Thyroid gland (tissue), 4 donors: ENCODE data around the gene RUFY2. TPM values are rescaled to one million over a fixed set of nuclear protein-coding genes. Genes with fewer than 3 reads are reported as not detected.

Source experiments
- DNase-seq, 2 donors: peaks; one replicate each; pipeline ENCODE4 v3.0.0-alpha.2; 2019
- H3K27ac ChIP-seq, 3 donors: fragments of 200-600 bp; sonication (generic); 1 replicate in 2 of 3; 2 replicates in 1 of 3; pipeline ENCODE4 v1.5.1; 2016 to 2019; ENCODE audit warnings: mild to moderate bottlenecking in 1 of 3, moderate library complexity in 1 of 3
- H3K27me3 ChIP-seq: fragments of 200-600 bp; sonication (generic); one replicate; pipeline ENCODE4 v1.5.1; 2019
- H3K36me3 ChIP-seq, 2 donors: fragments of 200-600 bp; sonication (generic); one replicate each; pipeline ENCODE4 v1.5.1; 2016 to 2019
- H3K4me1 ChIP-seq, 2 donors: fragments of 200-600 bp; sonication (generic); one replicate each; pipeline ENCODE4 v1.5.1; 2017 to 2019
- H3K4me3 ChIP-seq, 3 donors: fragments of 200-600 bp; sonication (generic); replicated peaks in 1 of 3; 1 replicate in 2 of 3; 2 replicates in 1 of 3; pipeline ENCODE4 v1.5.1; 2016; ENCODE audit warnings: mild to moderate bottlenecking in 1 of 3
- H3K9me3 ChIP-seq: fragments of 200-600 bp; sonication (generic); one replicate; pipeline ENCODE4 v1.5.1; 2017
- POLR2A ChIP-seq, 2 donors: fragments of 450-650 bp; IDR thresholded peaks; one replicate each; pipeline ENCODE4 v1.6.1; 2017; ENCODE audit warnings: antibody characterized with exemption in 2 of 2, mild to moderate bottlenecking in 2 of 2, moderate library complexity in 1 of 2
- WGBS, 2 donors: methylation state at CpG; one replicate each; pipeline ENCODE4 v1.1.5; 2017; 5-methylcytosine and 5-hydroxymethylcytosine counted together
- intact Hi-C: fragments of 100-400 bp; cut with DNase I; formaldehyde crosslinking; loops from one replicate; pipeline ENCODE4 v1.15.1; 2023
- total RNA-seq, 4 donors: library from RNA; depleted of rRNA; stranded (reverse); fragments of >200 nt; gene quantifications; one replicate each; pipeline ENCODE4 v1.2.3, GENCODE V29; 2016
- TF ChIP-seq, protein P1 (sequence below), 6 experiments: fragments of 200-600 bp in 3 of 6; fragments of 450-650 bp in 3 of 6; sonication (generic) in 3 of 6; IDR thresholded peaks; one replicate each; pipeline ENCODE4 v1.5.1; 2016 to 2019; ENCODE audit warnings: antibody characterized with exemption in 6 of 6, mild to moderate bottlenecking in 2 of 6, inconsistent platforms in 1 of 6, moderate library complexity in 1 of 6

RUFY2 gene
- total RNA-seq, 4 donors from 2014 or later = 27.4 to 52.5 (median 31.4) TPM

DNA sequence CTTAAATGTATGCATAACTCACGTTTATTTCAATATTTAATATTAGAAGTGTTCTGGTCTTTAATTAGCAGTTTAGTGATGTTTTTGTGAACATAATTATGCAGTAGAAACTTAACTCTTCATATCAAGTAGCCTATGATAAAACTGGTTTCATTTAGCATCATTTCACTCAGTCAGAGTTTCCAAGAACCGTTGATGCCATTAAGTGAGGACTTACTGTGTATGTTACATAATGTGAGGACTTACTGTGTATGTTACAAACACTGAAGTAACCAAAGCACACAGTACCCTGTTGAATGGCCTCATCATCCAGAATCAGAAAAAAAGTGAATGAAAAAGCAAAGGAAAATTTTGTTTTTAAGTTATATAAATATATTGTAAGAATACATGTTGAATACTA lies 41.5 kb downstream of the RUFY2 start:
- Histone ChIP-seq H3K36me3 (peaks cover 7 to 25% of the 10 kb centered on the region in 2 donors), H3K4me3 (no peak overlapping the region), H3K4me1 (no peaks in the 10 kb centered on the region), H3K27me3 (no peaks in the 10 kb centered on the region), H3K27ac (no peak overlapping the region), H3K9me3 (no peaks in the 10 kb centered on the region)
- TF ChIP-seq, protein P1, sequence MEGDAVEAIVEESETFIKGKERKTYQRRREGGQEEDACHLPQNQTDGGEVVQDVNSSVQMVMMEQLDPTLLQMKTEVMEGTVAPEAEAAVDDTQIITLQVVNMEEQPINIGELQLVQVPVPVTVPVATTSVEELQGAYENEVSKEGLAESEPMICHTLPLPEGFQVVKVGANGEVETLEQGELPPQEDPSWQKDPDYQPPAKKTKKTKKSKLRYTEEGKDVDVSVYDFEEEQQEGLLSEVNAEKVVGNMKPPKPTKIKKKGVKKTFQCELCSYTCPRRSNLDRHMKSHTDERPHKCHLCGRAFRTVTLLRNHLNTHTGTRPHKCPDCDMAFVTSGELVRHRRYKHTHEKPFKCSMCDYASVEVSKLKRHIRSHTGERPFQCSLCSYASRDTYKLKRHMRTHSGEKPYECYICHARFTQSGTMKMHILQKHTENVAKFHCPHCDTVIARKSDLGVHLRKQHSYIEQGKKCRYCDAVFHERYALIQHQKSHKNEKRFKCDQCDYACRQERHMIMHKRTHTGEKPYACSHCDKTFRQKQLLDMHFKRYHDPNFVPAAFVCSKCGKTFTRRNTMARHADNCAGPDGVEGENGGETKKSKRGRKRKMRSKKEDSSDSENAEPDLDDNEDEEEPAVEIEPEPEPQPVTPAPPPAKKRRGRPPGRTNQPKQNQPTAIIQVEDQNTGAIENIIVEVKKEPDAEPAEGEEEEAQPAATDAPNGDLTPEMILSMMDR (IDR thresholded peaks at IDR 0.05) = no peak
- TF ChIP-seq POLR2A (IDR thresholded peaks at IDR 0.05) = no peak
- intact Hi-C loops = no loop called here
- 91 to 94% methylated on average over 2 of the region's 2 CpGs for WGBS, 2 donors
- no peak for DNase-seq

DNA sequence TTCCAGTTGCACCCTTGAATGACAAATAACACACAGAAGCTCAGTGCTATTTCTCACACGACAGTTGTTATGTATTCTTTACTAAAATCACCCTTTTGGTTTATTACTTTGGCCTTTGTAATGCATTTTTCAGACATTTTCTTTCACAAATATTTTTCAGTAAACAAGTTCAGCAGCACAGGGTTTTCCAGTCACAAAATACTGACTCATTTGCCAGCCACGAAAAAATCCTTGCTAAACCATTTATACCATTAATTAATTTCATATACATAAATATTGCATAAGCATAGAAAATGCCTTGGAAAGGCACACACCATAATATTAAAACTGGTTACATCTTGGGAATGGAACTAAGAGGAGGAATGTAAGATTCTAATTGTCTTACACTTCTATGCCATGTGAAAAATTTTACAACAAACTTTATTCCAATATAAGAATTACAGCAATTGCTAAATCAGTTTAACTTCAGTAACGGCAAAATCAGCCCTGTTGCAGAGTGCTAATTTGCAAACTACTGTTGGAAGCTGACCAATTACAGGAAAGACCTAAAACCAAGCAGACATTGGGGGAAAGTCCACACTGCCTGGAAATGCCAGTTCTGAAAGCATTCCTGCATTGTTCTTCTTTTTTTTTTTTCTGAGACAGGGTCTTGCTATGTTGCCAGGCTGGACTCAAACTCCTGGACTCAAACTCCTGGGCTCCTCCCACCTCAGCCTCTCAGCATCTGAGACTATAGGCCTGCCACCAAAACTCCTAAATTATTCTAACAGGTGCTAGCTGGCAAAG lies 42.8 kb downstream of the RUFY2 start:
- no peak for DNase-seq
- Histone ChIP-seq H3K4me3 (no peak overlapping the region), H3K36me3 (peaks cover 7 to 25% of the 10 kb centered on the region in 2 donors), H3K9me3 (no peaks in the 10 kb centered on the region), H3K4me1 (no peaks in the 10 kb centered on the region), H3K27me3 (no peaks in the 10 kb centered on the region), H3K27ac (no peak overlapping the region)
- intact Hi-C loops = no loop called here
- no peak for TF ChIP-seq POLR2A (IDR thresholded peaks at IDR 0.05)
- TF ChIP-seq, protein P1 (IDR thresholded peaks at IDR 0.05) = no peak
- WGBS, 2 donors = 91 to 92% methylated on average over 3 of the region's 3 CpGs

DNA sequence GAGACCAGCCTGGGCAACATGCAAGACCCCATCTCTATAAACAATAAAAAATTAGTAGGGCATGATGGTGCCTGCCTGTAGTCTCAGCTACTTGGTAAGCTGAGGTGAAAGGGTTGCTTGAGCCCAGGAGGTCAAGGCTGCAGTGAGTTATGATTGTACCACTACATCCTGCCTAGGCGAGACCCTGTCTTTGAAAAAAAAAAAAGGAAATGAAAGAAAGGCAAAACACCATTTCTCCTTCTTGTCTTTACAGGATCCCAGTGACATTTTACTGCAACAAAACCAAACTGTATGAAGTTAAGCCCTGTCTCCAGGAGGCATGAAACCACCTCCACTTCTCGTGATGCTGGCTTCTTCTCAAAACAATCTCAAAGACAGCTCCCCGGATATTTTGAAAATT lies 44.5 kb downstream of the RUFY2 start:
- H3K36me3 ChIP-seq = peaks cover 12 to 25% of the 10 kb centered on the region in 2 donors

DNA sequence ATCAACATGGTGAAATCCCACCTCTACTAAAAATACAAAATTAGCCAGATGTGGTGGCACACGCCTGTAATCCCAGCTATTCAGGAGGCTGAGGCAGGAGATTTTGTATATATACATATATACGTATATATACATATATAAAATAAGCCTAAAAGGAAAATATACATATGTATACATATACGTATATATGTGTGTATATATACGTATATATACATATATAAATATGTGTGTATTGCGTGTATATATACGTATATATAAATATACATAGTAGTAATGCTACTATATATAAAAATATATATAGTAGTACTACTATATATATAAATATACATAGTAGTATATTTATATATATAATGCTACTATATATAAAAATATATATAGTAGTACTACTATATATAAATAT lies 47.9 kb downstream of the RUFY2 start:
- no peak for DNase-seq
- no peak for TF ChIP-seq POLR2A (IDR thresholded peaks at IDR 0.05)
- TF ChIP-seq, protein P1 (IDR thresholded peaks at IDR 0.05) = no peak
- no peak overlapping the region for H3K4me3 ChIP-seq
- H3K9me3 ChIP-seq = no peaks in the 10 kb centered on the region
- intact Hi-C loops = no loop called here
- 94 to 95% methylated on average over 6 of the region's 6 CpGs for WGBS, 2 donors
- no peaks in the 10 kb centered on the region for H3K27me3 ChIP-seq
- no peaks in the 10 kb centered on the region for H3K4me1 ChIP-seq
- H3K36me3 ChIP-seq = peaks cover 16 to 31% of the 10 kb centered on the region in 2 donors
- H3K27ac ChIP-seq = no peak overlapping the region

More for the DNA sequence above, 44.5 kb downstream of the RUFY2 start:
- WGBS, 2 donors = 92 to 95% methylated on average over 3 of the region's 3 CpGs
- Histone ChIP-seq H3K27ac (no peak overlapping the region), H3K27me3 (no peaks in the 10 kb centered on the region), H3K4me3 (no peak overlapping the region), H3K4me1 (no peaks in the 10 kb centered on the region), H3K9me3 (no peaks in the 10 kb centered on the region)
- no peak for TF ChIP-seq POLR2A (IDR thresholded peaks at IDR 0.05)
- TF ChIP-seq, protein P1 (IDR thresholded peaks at IDR 0.05) = no peak
- intact Hi-C loops = no loop called here
- no peak for DNase-seq

DNA sequence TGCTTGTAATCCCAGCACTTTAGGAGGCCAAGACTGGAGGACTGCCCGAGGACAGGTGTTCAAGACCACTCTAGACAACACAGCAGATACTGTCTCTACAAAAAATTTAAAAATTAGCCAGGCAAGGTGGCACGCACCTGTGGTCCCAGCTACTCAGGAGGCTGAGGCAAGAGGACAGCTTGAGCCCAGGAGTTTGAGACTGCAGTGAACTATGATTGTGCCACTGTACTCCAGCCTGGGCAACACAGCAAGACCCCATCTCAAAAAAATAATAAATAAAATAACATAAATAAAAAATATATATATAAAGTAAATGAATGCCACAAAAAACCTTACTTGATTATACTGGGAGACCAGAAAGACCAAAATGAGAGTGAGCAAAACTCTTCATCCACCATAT lies 53.5 kb downstream of the RUFY2 start:
- DNase-seq = no peak
- Histone ChIP-seq H3K27me3 (no peaks in the 10 kb centered on the region), H3K4me1 (no peaks in the 10 kb centered on the region), H3K27ac (no peak overlapping the region), H3K9me3 (no peaks in the 10 kb centered on the region), H3K36me3 (peaks cover 16 to 20% of the 10 kb centered on the region in 2 donors), H3K4me3 (no peak overlapping the region)
- intact Hi-C loops = no loop called here
- WGBS, 2 donors = 96 to 97% methylated on average over 2 of the region's 2 CpGs
- no peak for TF ChIP-seq POLR2A (IDR thresholded peaks at IDR 0.05)
- TF ChIP-seq, protein P1 (IDR thresholded peaks at IDR 0.05) = no peak
